SHP77 (cell line): ENCODE measurements around the gene EPG5.
"Not testable (repeated sequence)": the region's sequence is repeated elsewhere in the genome, so short reads cannot be mapped to it uniquely, and the experiment has no call there.

Experiments
- DNase-seq, 2 experiments: peaks; one replicate each; lab custom pipeline; 2025; lab: John Stamatoyannopoulos, UW

EPG5 gene

GRCh38 chr18:45865466-45865865 is 101.7 kb downstream of the EPG5 start:
- DNase-seq, result no peak

GRCh38 chr18:45864081-45864480 is 103.0 kb downstream of the EPG5 start:
- DNase-seq, result no peak

- DNase-seq, result no peak
These were observed 103.7 kb downstream of the EPG5 start for GRCh38 chr18:45863469-45863868.

- DNase-seq, result no peak
These were observed 105.2 kb downstream of the EPG5 start for GRCh38 chr18:45861926-45862325.

- no peak for DNase-seq
These were observed 106.2 kb downstream of the EPG5 start for GRCh38 chr18:45860971-45861370.

- DNase-seq, result no peak
These were observed 106.6 kb downstream of the EPG5 start for GRCh38 chr18:45860492-45860891.

GRCh38 chr18:45859334-45859733 is 107.8 kb downstream of the EPG5 start:
- no peak for DNase-seq

GRCh38 chr18:45856531-45856930 is 110.6 kb downstream of the EPG5 start:
- DNase-seq, result no peak

- DNase-seq, result no peak
These were observed 113.0 kb downstream of the EPG5 start for GRCh38 chr18:45854036-45854586.

GRCh38 chr18:45852631-45853030 is 114.5 kb downstream of the EPG5 start:
- DNase-seq, result no peak

GRCh38 chr18:45851161-45851925 is 115.8 kb downstream of the EPG5 start:
- no peak for DNase-seq

- no peak for DNase-seq
These were observed 117.1 kb downstream of the EPG5 start for GRCh38 chr18:45850021-45850420.

GRCh38 chr18:45849529-45849928 is 117.6 kb downstream of the EPG5 start:
- no peak for DNase-seq

GRCh38 chr18:45848643-45849042 is 118.5 kb downstream of the EPG5 start:
- DNase-seq, result not testable (repeated sequence)

- DNase-seq, result no peak
These were observed 120.0 kb downstream of the EPG5 start for GRCh38 chr18:45847119-45847518.

GRCh38 chr18:45845410-45845809 is 121.7 kb downstream of the EPG5 start:
- no peak for DNase-seq

- no peak for DNase-seq
These were observed 122.2 kb downstream of the EPG5 start for GRCh38 chr18:45844938-45845337.

GRCh38 chr18:45843019-45843418 is 124.1 kb downstream of the EPG5 start:
- DNase-seq, result no peak

- no peak for DNase-seq
These were observed 125.2 kb downstream of the EPG5 start for GRCh38 chr18:45841765-45842442.

- DNase-seq, result no peak
These were observed 125.9 kb downstream of the EPG5 start for GRCh38 chr18:45841060-45841764.

GRCh38 chr18:45839414-45840395 is 127.4 kb downstream of the EPG5 start:
- DNase-seq, result peak in 1 of 2 experiments; percentile 16
